ENCODE data around the gene PRKG1.

Gene PRKG1

GRCh38 chr10:51635436-51635835 is 561.1 kb downstream of the PRKG1 start:
- Histone ChIP-seq H4K20me1 (ENCODE audit: insufficient read depth, low read length) (no peaks in the 10 kb centered on the region), H3K27me3 (ENCODE audit: insufficient read depth, low read length, poor library complexity) (no peaks in the 10 kb centered on the region), H3K9ac (ENCODE audit: low read depth, low read length) (no peak overlapping the region), H3K36me3 (ENCODE audit: insufficient read depth, low read length) (no peaks in the 10 kb centered on the region), H3K4me1 (ENCODE audit: insufficient read depth, low read length) (no peaks in the 10 kb centered on the region), H3K4me2 (ENCODE audit: insufficient read depth, low read length) (no peak overlapping the region), H3K27ac (ENCODE audit: low read length) (no peak overlapping the region), H3K79me2 (ENCODE audit: insufficient read depth, low read length) (no peaks in the 10 kb centered on the region), H2AFZ (ENCODE audit: low read depth, low read length) (no peak overlapping the region), H3K9me3 (ENCODE audit: insufficient read depth, low read length, severe bottlenecking) (no peaks in the 10 kb centered on the region), H3K4me3 (ENCODE audit: low read depth in 1 of 2, low read length in 2 of 2) (no peak overlapping the region)
- TF ChIP-seq EZH2 (IDR thresholded peaks at IDR 0.05; ENCODE audit: borderline replicate concordance, low read depth, low read length, severe bottlenecking) (no peak), CTCF (IDR thresholded peaks at IDR 0.05; ENCODE audit: borderline replicate concordance, extremely low read depth, low read length, poor library complexity, severe bottlenecking) (no peak)
- no peak for DNase-seq
- no peak for ATAC-seq (ENCODE audit: insufficient read depth, low read depth)

DNA sequence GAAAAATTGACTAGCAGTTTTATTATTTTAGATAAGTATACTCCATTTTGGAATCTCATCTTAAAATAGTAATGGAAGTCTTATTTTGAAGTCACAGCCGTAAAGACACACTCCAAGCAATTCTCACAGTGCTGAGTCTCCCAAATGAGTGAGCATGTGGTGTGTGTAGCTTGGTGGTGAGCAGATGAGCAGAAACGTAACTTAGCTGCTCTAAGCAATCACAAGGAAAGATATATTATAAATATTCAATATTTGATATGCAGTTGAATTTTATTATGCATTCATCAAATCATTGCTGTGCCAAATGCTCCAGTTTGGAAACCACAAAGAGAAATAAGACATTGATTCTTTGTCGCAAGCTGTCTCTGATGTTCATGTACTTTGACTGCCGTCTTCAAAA is 563.9 kb downstream of the PRKG1 start:
- TF ChIP-seq CTCF (IDR thresholded peaks at IDR 0.05; ENCODE audit: borderline replicate concordance, extremely low read depth, low read length, poor library complexity, severe bottlenecking) (no peak), EZH2 (IDR thresholded peaks at IDR 0.05; ENCODE audit: borderline replicate concordance, low read depth, low read length, severe bottlenecking) (no peak)
- no peaks in the 10 kb centered on the region for H3K9me3 ChIP-seq (ENCODE audit: insufficient read depth, low read length, severe bottlenecking)
- no peak overlapping the region for H3K4me2 ChIP-seq (ENCODE audit: insufficient read depth, low read length)
- no peaks in the 10 kb centered on the region for H3K79me2 ChIP-seq (ENCODE audit: insufficient read depth, low read length)
- H3K27ac ChIP-seq (ENCODE audit: low read length), result no peak overlapping the region
- no peak overlapping the region for H2AFZ ChIP-seq (ENCODE audit: low read depth, low read length)
- no peak overlapping the region for H3K9ac ChIP-seq (ENCODE audit: low read depth, low read length)
- no peaks in the 10 kb centered on the region for H3K4me1 ChIP-seq (ENCODE audit: insufficient read depth, low read length)
- no peak overlapping the region for H3K4me3 ChIP-seq (ENCODE audit: low read depth in 1 of 2, low read length in 2 of 2)
- H3K36me3 ChIP-seq (ENCODE audit: insufficient read depth, low read length), result no peaks in the 10 kb centered on the region
- no peaks in the 10 kb centered on the region for H3K27me3 ChIP-seq (ENCODE audit: insufficient read depth, low read length, poor library complexity)
- no peak for ATAC-seq (ENCODE audit: insufficient read depth, low read depth)
- H4K20me1 ChIP-seq (ENCODE audit: insufficient read depth, low read length), result no peaks in the 10 kb centered on the region
- no peak for DNase-seq

DNA sequence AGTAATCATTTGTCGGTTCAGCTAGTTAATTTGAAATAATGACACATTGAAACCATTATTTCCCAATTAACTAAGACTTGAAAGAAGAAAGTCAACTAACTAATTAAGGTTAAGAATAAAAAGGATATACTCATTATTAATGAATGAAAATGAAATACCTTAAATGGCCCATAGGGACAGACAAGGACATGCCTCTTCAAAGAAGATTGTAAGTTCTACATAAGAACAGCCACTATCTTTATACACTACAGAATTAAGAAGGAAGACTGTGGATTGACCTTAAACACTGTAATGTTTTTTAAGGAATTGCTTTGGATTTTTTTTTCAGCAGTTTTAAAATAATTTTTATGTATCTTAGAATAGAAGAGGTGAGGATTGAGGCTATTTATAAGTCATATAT is 564.5 kb downstream of the PRKG1 start:
- DNase-seq (no peak), ATAC-seq (ENCODE audit: insufficient read depth, low read depth) (no peak)
- Histone ChIP-seq H3K79me2 (ENCODE audit: insufficient read depth, low read length) (no peaks in the 10 kb centered on the region), H3K27me3 (ENCODE audit: insufficient read depth, low read length, poor library complexity) (no peaks in the 10 kb centered on the region), H3K4me1 (ENCODE audit: insufficient read depth, low read length) (no peaks in the 10 kb centered on the region), H3K4me3 (ENCODE audit: low read depth in 1 of 2, low read length in 2 of 2) (no peak overlapping the region), H4K20me1 (ENCODE audit: insufficient read depth, low read length) (no peaks in the 10 kb centered on the region), H3K4me2 (ENCODE audit: insufficient read depth, low read length) (no peak overlapping the region), H3K27ac (ENCODE audit: low read length) (no peak overlapping the region), H3K36me3 (ENCODE audit: insufficient read depth, low read length) (no peaks in the 10 kb centered on the region), H3K9me3 (ENCODE audit: insufficient read depth, low read length, severe bottlenecking) (no peaks in the 10 kb centered on the region), H3K9ac (ENCODE audit: low read depth, low read length) (no peak overlapping the region), H2AFZ (ENCODE audit: low read depth, low read length) (no peak overlapping the region)
- TF ChIP-seq EZH2 (IDR thresholded peaks at IDR 0.05; ENCODE audit: borderline replicate concordance, low read depth, low read length, severe bottlenecking) (no peak), CTCF (IDR thresholded peaks at IDR 0.05; ENCODE audit: borderline replicate concordance, extremely low read depth, low read length, poor library complexity, severe bottlenecking) (no peak)
